HG02759 (cell line): ENCODE results near the gene FBN1.

Source experiments
- ATAC-seq: cut with Tn5 transposase; IDR thresholded peaks from one replicate; pipeline ENCODE4 v1.9.1; 2021; ENCODE audit warnings: mild to moderate bottlenecking, moderate library complexity; ENCODE audit not compliant: unreplicated experiment

FBN1 gene

GRCh38 chr15:48522123-48522522 lies 123.4 kb downstream of the FBN1 start:
- ATAC-seq: no peak

DNA sequence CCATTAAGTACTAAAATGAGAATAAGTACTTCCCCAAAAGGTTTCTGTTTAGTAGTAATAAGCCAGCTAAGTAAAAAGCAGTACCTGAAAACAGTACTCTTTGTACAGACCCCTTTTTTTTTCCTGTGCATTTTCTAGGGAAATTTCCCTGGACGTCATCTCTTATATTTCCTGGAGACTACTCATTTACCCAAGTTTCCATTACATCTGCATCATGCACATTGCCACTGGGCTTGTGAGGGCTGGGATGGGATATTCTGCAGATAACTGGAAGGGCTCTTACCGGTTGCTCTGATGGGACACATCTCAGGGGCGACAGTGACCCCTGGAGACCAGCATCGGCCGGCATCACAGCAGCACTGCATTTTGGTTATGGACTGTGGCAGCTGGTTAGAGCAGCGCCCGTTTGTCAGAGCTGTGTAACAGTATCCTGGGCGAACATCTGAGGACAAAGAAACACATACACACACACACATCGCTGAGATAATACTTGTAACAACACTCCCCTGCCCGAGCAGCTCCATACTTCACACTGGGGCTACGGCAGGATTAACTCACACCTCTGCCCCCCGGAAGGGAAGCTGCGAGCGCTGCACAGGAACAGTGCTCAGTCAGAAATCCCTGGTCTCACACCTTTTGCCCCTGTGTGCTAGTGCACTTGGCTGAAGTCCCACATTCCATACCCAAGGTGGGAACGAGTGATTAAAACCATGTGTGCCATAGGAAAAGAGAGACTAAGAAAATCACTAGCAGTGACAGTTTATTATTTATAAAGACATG lies 124.9 kb downstream of the FBN1 start:
- ATAC-seq: no peak

GRCh38 chr15:48516121-48516520 lies 129.4 kb downstream of the FBN1 start:
- no peak for ATAC-seq

DNA sequence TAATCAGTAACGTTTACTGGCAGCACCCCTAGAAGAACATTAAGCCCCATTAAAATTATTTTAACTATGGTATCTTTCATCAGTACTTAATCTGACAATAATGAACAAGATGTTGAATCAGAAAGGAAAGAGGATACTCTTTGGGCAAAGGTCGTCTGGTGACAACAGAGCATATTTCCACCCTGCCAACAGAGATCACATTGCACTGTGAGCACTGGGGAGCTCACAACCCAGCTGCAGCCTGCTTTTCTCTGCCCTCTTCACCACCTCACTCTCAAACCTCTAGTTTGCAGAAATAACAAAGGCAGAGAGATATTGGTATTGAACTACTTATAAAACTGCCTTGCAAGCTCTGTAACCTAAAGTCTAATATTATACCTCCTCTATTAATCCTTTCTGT lies 130.0 kb downstream of the FBN1 start:
- ATAC-seq: no peak

DNA sequence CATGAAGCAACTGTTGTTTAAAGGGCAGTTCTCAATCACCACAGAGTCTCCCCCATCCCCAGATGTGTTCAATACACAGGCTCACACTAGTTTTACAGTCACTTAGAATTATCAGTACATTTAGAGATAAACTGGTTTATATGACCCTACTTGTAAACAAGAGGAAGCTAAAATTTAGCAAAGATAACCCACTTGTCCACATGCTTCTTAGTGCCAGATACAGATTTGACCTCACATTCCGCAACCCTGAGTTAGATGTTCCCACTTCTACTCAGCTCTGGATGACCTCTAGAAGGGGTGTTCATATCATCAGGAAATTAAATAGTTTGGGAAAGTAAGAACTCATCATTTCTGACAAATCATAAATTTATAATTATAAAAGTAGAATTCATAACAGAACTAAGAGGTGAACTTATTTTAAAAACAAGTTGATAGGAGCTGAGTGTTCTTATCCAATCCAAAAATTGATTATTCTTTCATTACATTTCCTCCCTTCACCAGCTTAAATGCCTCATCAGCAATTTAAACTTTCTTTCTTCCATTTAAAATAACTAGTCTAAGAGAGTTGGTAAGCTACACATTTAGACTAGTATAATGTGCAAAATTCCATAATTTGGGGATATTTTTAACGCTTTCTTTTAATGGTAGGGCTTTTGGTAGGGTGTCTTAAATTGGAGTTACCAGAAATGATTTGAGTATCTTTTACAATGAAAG lies 131.2 kb downstream of the FBN1 start:
- ATAC-seq: no peak

DNA sequence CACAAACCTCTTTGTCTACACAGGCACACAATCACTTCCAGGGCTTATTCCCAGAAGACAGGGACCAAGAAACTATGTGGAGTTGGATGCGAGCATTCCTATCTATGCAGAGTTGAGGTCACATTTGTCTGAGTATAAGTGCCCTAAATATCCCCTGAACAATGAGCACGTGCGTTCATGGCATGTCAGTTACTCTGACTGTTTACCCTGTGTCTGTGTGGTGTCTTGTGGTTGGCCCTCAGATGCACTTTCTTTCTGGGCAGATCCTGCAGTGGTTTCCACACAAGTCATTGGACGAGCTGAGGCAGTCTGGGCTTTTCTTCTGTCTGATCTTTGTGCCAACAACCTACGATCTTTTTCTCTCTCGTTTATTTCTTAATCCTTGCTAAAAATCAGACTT lies 134.5 kb downstream of the FBN1 start:
- no peak for ATAC-seq

- ATAC-seq: peak; percentile 79
These were observed 138.0 kb downstream of the FBN1 start for GRCh38 chr15:48507416-48508065.

DNA sequence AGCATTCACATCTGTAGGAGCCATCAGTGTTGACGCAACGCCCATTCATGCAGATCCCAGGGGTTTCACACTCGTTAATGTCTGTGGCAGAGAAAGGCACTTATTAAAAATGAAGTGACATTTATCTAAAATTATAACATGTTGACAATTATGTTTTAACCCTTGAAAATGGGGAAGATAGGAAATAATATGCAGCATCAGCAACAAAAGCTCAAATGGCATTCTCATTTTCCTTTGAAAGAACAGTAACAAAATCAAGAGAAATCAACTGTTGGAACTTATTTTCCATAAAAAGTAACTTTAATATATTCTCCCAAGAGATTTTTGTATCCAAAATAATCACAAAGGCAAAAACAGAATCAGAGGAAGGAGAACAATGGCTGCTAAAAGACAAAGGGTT lies 140.4 kb downstream of the FBN1 start:
- no peak for ATAC-seq

- ATAC-seq: no peak
These were observed 144.3 kb downstream of the FBN1 start for GRCh38 chr15:48501208-48501607.

DNA sequence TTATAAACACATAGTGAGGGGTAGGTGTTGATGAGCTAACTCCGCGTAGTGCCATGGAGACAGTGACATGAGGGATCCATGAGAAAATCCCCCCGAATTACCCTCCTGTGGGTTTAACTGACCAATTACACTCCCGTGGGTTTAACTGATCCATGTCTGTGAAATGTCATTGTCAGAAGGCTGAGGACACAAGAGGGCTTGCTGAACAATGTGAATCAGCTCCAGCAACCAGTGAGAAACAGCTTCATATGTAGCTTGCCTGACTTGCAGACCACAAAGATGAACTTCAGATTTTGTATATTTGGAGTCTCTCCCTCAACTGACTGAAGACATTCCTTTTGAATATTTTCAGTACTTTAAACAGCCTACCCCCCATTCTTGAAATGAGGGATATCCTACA lies 144.9 kb downstream of the FBN1 start:
- ATAC-seq: no peak

GRCh38 chr15:48499978-48500377 lies 145.5 kb downstream of the FBN1 start:
- ATAC-seq: no peak

DNA sequence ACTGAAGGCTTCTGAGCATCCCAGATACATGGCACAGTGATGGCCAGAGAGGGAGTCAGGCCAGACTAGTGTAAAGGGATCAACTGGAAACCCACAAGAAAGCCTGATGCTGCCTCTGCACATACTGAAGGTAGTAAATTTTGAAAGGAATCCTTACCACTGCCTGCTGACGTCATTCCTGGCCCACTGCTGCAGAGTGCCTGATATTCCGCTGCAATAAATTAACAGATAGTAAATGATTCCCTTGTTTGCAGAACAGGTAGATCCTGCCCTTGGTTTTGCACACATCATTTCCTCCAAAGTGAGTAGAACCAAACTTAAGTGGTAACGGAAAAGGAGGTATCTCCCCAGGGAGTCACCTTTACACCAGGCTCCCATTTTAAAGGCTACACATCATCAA lies 146.7 kb downstream of the FBN1 start:
- ATAC-seq: no peak

GRCh38 chr15:48494631-48495030 lies 150.9 kb downstream of the FBN1 start:
- no peak for ATAC-seq

DNA sequence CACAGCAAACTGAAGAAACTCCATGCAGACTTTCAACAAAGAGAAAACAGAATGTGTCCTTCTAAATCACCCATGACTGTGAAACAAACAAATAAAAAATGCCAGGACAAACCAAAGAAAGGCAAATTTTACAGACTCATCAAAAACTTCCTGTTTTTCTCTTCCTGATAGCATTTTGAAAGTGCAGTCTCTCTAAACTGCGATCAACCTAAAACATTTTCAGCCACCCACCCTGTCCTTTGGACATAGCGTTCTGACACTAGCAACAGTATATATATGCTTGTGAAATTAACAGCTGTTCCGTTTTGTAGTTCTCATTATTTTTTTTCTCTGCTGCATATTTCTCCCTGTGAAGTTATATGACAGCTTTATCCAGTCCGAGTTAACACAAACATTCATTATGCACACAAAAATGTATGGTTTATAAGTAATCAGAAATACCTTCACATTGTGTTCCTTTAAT lies 151.7 kb downstream of the FBN1 start:
- ATAC-seq: no peak

GRCh38 chr15:48493084-48493762 lies 152.3 kb downstream of the FBN1 start:
- no peak for ATAC-seq

GRCh38 chr15:48486228-48486627 lies 159.3 kb downstream of the FBN1 start:
- ATAC-seq: peak; percentile 68

DNA sequence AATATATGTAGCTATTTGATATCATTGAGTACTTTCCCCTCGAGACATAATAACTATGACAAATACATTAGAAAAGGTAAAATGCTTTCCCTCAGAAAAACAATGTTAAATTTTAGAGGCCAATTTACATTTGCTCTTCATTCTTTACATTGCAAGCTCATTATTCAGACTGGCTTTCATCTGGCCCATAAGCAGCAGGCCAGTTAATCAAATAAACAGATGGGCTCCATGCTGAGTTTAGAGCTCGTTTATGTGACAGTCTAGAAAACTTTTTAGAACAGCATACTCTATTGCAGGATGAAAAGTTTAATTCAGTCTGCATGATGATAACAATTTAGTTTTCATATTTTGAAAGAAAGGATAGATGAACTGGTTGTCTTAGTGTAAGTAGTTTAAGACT lies 163.7 kb downstream of the FBN1 start:
- no peak for ATAC-seq

DNA sequence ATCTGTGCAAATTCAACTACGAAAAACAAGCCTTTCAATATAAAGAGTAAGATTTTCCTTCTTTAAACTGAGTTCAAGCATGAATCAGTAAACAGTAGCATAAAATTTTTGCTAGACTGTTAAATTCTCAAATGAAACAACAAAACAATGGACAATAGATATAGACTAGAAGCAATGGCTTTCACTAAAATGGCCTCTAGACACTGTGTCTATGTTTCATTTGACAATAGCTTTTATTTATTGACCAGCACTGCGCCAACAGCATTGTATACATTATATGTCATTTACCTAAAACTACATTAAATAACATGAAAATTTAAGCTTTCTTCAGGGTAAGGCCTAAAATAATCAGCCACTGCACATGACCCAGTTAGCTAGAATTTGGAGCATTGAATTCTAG lies 165.8 kb downstream of the FBN1 start:
- no peak for ATAC-seq

- ATAC-seq: no peak
These were observed 166.9 kb downstream of the FBN1 start for GRCh38 chr15:48478581-48478980.

DNA sequence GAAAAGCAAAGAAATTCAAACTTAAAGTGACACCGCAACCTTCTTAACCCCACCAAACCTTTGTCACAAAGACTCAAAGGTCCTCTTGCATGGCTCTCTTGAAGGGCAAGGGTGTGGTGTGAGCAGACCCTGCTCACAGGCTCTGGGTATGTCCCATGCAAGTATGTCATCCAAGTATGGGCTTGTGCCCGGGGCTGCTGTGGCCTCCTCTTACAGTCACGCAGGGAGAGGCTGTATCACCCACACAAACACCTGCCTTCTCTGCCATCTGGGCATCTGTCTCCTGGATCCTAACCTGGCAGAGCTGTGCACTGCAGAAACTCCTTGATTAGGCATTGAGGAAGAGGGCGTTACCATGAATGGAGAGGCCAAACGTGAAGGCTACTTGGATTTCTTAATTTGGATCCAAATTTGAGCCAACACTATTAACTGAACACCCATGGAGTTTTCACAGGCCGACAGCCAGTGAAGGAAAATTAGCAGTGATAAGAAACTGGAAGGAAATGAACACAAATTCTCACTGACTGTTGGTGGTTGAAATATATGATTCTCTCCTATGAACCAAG lies 167.6 kb downstream of the FBN1 start:
- ATAC-seq: no peak
